C4-2B (cell line): ENCODE data around the gene TMEM240.
"Not testable (repeated sequence)": the region's sequence is repeated elsewhere in the genome, so short reads cannot be mapped to it uniquely, and the experiment has no call there.

Experiments
- CTCF ChIP-seq: fragments of 450-650 bp; conservative IDR thresholded peaks from 2 replicates; pipeline ENCODE4 v1.5.1; 2017; ENCODE audit warnings: mild to moderate bottlenecking
- ZFX ChIP-seq: fragments of 450-650 bp; IDR thresholded peaks from 2 replicates; pipeline ENCODE4 v1.6.1; 2017

GRCh38 chr1:1509465-1509850 lies 31.0 kb downstream of the TMEM240 start:
- not testable (repeated sequence) for TF ChIP-seq CTCF, ZFX
